DMS79 (cell line): Measurements from ENCODE around the gene PLXNA4.

Experiments
- DNase-seq: peaks from one replicate; lab custom pipeline; 2025; lab: John Stamatoyannopoulos, UW

PLXNA4 gene

DNA sequence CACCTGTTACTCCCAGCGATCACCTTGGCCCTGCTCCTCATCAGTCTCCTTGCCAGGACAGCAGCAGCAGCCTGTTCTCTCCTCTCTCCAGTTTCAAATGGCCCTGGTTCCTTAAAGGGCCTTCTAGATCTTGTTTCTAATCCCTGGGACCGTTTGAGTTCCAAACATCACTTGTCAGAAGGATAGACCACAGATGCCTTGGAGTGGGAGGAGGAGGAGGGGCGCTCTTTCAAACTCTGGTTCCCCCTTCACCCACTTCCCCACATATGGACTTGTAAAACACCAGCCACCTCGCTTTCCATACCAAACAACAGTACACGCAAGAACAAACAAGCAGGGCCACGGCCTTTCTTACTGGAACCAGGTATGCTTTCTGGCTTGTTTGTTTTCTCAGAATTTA lies 104.8 kb downstream of the PLXNA4 start:
- no peak for DNase-seq

DNA sequence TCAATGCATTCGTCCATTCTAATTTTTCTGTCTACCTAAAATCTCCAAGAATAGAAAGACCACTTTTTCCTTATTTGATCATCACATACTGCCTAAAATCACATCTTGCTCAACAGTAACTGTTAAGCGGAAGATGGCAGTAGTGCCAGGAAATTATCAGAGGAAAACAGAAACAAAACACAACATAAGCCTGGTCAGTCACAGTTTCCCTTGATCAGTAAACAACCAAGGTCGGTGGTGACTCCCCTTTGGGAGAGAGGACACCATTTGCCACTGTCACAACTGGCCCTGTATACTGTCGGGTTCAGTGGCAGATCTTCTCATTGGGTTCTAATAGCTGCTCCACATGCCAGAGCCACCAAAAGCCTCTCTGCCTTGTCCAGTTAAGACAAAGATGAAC lies 106.6 kb downstream of the PLXNA4 start:
- no peak for DNase-seq

- DNase-seq, result no peak
These were observed 107.0 kb downstream of the PLXNA4 start for GRCh38 chr7:132469264-132469663.

- no peak for DNase-seq
These were observed 109.9 kb downstream of the PLXNA4 start for GRCh38 chr7:132466367-132466766.

GRCh38 chr7:132465516-132465915 lies 110.8 kb downstream of the PLXNA4 start:
- DNase-seq, result no peak

- peak; percentile 30 for DNase-seq
These were observed 111.5 kb downstream of the PLXNA4 start for GRCh38 chr7:132464740-132465139.

DNA sequence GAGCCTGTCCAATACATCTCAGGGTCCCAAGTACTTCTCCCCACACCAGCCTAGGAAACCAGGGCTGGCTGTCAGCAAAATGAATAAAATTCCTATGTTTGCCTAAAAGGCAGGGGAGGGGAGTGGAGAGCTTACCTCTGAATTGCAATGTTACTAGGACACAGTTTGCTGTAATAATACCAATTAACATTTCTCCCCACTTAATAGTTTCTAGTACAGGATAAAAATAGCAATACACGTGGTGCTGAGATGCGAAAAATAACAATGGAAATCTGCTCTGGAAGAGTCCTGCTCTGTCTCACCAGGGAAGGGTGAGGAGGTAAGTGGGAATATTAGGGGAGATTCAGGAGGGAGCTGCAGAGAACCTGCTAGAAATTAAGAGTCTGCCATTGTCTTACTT lies 112.3 kb downstream of the PLXNA4 start:
- DNase-seq, result no peak

DNA sequence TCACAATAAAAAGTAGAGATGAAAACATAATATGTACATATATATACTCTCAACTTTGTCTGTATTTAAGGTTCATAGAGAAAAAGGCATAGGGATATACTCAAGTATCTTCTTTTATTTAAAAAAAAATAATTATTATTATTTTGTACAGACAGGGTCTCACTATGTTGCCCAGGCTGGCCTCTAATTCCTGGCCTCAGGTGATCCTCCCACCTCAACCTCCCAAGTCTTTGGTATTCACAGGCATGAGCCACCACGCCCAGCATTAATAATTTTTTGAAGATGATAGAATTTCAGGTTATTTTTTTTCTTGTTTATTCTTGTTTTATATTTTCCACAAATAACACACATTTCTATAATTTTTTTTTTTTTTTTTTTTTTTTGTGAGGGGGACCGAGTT lies 113.8 kb downstream of the PLXNA4 start:
- no peak for DNase-seq

DNA sequence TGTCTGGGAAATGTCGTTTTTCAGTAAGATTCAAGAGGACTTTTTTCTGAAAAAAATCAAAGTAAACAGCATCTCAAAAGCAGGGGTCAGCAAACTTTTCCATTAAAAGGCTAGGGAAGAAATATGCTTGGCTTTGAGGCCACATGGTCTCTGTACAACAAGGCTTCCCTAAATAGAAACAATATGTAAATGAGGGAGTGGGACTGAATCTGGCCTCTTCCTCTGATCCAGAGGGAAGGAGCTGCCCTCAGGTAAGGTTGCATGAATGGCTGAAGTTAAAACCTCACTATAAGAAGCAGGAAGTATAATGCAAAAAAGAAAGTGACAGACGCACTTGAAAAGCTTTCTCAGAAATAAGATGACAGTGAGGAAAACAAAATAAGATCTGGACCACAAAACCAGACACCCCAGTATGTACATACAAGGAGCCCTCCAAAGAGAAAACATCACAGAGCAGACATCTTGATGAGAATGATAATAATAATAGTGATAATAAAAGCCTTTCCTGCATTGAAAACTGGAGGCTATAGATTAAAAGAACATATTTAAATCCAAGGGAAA lies 115.2 kb downstream of the PLXNA4 start:
- DNase-seq, result no peak

DNA sequence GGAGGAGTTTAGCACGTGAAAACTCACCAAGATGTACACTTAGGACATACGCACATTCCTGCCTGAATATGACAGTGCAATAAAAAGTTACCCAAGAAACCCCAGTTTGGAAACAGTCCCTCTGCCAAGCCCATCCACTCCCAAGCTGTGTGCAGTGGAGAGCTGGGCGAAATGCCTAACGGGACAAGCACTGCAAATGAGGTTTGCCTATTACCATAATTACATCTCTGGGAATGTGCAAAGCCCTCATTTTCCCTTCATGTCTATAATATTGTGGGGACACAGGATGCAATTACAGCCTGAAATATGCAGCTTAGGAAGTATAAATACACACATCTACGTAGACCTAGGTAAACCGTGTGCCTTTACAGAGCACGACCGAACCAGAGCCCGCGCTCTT lies 117.5 kb downstream of the PLXNA4 start:
- DNase-seq, result no peak

DNA sequence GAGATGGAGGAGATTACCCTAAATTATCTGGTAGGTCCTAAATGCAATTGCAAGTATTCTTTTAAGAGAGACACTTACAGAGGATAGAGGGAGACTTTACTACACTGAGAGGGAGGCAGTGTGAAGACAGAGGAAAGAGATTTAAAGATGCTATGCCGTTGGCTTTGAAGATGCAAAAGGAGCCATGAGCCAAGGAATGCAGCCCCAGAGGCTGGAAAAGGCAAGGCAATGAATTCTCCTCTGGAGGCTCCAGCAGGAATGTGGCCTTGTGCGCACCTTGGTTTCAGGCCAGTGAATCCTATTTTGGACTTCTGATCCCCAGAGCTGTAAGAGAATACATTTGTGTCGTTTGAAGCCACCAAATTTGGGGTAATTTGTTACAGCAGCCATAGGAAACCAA lies 118.6 kb downstream of the PLXNA4 start:
- no peak for DNase-seq

GRCh38 chr7:132456418-132456817 lies 119.9 kb downstream of the PLXNA4 start:
- no peak for DNase-seq

DNA sequence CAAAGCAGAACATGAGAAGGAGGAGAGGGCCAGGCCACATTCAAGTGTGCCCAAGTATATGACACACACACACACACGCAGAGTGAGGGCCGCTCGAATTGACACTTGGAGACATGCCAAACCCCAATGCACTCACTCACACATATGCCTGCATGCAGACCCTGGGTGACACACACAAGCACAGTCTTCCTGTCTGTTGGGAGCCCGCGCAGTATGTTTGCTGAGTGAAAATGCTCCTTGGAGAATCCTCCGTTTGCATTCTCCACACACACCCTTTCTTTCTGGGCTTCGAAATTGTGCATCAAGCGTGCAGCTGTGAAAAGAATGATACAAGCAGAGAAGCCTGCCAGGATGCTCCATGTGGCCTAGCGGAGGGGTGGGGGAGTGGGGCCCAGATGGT lies 120.9 kb downstream of the PLXNA4 start:
- no peak for DNase-seq

DNA sequence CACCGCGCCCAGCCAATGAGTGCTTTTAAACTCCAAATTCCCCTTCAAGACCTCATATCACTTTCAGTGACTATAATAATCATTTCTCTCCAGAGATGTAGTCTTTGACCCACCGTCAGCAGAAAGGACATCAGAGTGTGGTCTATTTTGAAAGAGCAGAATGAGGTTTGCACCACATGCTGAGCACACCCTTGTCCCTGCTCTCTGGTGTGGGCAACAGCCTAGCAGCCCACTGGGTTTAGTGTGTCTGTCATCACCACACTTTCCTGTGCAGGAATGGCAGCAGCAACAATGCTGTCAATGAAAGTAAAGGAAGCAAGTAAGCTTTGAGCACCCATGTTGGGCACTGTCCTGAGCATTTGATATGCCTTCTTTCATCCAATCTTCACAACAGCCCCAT lies 122.4 kb downstream of the PLXNA4 start:
- no peak for DNase-seq

DNA sequence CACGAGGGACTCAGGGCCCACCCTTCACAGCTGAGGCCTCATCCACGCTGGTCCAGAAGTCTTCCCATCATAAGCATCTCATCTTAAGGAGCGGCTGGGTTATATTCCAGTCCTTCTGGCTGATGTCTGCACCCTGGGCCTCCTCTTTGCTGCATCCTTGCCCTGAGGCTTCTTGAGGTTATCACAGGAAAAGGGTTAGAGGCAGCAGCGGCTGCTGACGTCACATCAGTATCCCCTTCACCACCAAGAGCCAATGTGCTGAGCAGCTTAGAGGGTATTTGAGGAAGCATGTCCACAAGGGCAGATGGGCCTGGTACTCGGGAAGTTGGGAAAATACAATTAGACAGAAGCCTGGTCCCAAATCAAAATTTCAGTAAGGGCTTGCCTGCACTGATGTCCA lies 125.1 kb downstream of the PLXNA4 start:
- no peak for DNase-seq

GRCh38 chr7:132450696-132451095 lies 125.6 kb downstream of the PLXNA4 start:
- DNase-seq, result no peak

GRCh38 chr7:132450188-132450587 lies 126.1 kb downstream of the PLXNA4 start:
- DNase-seq, result no peak

DNA sequence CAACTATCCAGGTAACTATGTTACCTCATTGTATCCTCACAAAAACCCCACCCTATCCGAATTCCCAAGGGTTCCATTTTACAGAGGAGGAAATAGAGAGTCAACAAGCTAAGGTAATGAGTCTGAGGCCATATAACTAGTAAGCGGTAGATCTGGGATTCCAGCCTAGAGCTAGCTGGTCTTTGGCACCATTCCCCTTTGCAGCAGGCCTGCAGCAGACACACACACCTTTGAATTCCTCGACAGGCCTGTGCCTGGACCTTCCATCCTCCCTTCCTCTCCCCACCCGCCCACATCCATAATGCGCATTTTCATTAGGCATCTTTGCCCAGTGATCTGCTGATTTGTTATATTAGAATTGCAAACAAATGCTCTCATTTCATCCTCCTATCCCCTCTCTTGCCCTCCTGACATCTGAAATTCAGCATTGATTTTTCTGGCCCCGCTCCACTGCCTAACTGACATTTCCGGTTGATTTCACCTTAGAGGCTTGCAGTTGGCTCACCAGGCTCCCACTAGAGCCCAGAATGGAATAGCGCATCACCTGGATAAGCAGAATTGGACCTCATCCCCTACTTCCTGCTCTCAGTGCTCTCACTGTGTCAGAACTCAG lies 129.5 kb downstream of the PLXNA4 start:
- peak; percentile 18 for DNase-seq

- DNase-seq, result no peak
These were observed 130.0 kb downstream of the PLXNA4 start for GRCh38 chr7:132446260-132446659.

- DNase-seq, result no peak
These were observed 132.3 kb downstream of the PLXNA4 start for GRCh38 chr7:132443761-132444520.

DNA sequence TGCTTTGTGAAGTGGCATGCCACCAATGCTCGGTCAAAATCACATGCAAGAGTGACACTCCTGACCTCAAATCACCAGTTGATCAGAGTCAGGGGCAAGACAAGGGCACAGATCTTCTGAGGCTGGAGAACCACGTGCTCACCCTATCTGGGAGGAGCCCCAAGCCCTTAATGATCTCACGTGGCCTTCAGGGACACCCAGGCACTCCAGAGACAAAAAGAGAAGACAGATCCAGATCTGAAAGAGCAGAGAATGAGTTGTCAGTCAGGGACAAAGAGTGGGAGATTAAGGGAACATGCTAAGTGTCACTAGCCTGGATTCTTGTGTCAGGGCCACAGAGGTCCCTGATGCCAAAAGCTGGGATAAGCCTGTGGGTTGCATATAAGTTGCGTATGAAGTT lies 134.3 kb downstream of the PLXNA4 start:
- DNase-seq, result no peak

DNA sequence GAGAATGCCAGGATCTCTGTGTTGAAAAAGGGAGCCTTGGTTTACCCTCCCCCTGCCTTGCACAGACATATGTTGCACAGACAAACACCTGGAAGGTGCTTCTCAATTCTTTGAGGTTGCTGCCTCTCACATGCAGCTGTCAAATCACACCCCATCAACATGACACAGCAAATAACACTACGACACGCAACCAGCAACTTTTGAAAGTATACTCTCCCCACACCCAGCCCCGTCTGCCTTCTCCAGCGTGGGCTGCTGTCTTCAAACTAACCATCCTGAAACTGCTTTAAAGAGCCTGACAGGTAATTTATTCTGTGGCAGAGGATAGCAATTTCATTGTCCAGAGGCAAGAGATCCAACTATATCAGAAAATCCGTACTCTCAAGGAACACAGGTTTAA lies 136.1 kb downstream of the PLXNA4 start:
- DNase-seq, result no peak

- no peak for DNase-seq
These were observed 137.3 kb downstream of the PLXNA4 start for GRCh38 chr7:132438926-132439325.

DNA sequence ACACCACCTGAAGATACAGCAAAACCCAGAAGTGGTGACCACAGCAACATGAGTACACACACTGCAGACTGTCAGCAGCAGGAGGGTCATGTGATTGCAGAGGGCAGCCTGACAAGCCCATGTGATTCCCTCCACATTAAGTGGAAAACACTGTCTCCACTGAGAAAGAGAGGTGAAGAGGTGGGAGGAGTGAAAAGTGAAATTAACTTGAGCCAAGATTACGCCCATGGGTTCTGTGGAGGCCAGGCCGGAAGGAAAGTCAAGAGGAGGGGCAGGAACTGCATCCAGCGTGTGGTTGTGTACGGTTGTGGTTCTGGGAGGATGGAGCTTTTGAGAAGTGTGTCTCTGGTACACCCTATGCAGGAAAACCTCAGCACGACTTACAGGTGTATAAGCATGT lies 138.5 kb downstream of the PLXNA4 start:
- peak; percentile 23 for DNase-seq
